Cardiac septum (tissue), 1 donor: ENCODE measurements around the gene NELFA. TPM values are rescaled to one million over a fixed set of nuclear protein-coding genes. Genes with fewer than 3 reads are reported as not detected.

Experiments used
- DNase-seq: peaks from one replicate; pipeline ENCODE4 v3.0.0-alpha.2; 2020; ENCODE audit warnings: low spot score
- intact Hi-C: fragments of 100-400 bp; cut with DNase I; formaldehyde crosslinking; loops from one replicate; pipeline ENCODE4 v1.14.0; 2022
- long read RNA-seq: library from polyadenylated mRNA; unstranded; transcript quantifications from one replicate; pipeline ENCODE4 v2.0.0, GENCODE V29; 2021
- total RNA-seq: library from RNA; stranded (reverse); fragmentation: NEBNext Ultra II Directional; extraction: Animal tissue kit (Norgen Biotek cat#: 25700); gene quantifications from one replicate; pipeline ENCODE4 v1.2.1, GENCODE V29; 2021
- donor health status: DM: no; HTN: no; CAD: no.

NELFA gene
- 14.7 TPM for total RNA-seq
- long read RNA-seq, transcript NELFA-202 (11 exons, 3,343 nt) = major isoform, 27 of 34 reads
- long read RNA-seq, partial matches to known transcripts = 3 of 34 reads
- long read RNA-seq, other reads (novel, unspliced or antisense) = 4 of 34 reads

DNA sequence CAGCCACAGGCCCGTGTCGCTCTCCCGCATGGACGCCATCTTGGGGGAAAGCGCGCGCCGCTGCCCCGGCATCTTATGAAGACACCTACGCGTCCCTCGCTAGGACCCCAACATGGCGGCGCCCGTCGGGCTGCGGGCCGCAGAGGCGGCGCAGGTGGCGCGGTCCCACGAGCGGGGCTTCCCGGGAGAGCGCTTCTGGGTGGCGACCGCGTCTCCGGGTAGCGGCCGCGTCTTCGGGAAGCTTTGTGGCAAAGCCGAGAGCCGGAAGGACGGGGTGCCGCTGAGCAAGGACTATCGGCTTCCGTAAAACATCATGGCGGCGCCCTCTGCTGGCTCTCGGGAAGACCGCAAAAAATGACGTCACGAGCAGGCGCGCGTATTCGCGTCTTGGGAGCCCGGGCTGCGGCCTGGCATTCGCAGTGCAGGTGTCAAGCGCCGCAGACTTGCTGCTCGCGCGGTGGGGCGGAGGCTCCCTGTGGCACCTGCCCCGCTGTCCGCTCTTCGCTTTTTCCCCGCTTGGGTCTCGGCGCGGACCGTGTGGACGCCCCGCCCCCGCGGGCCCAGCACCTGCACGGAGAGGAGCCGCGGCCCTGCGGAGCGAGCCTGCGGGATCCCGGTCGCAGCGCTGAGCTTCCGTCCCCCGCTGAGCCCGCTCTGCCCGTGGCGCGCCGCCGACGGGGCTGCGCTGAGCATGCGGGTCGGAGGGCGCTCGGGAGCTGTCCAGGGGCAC is at the start of gene NELFA:
Gene NELFA (minus strand): TSS at position 54 of the 730 bp plus-strand sequence. CDS start 15 bp downstream, at position 39.
- DNase-seq = peak; percentile 98
- intact Hi-C loops = no loop called here

DNA sequence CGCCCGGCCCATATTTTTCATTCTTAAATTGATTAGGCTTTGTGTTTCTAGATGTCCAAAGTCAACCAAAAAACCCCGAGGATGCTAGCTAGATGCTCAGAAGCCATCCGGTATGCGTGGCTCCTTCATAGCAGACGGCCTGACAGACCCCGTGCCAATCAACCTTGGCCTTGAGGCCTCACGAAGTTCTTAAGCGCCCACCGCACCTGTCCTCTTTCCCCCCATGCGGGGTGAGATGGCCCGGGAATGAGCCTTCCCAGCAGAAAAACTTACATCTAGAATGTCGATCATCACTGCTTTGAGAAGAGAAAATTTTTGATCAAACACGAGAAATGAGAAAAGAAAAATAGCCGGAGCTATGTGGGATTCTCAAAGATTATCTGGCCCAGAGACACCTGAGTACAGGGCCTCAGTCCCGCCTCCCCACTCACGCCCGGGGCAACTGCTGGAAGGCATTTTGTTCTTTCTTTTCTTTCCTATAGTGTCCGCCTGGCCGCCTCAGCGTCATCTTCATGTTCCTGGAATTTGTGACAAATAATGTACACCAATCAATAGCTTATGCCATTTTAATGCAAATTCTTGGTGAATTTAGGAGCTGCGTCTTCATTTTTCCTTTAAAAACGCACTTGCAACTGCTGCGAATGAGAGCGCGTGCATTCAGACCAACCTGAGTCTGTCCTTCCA is 48.8 kb upstream of the NELFA start:
- DNase-seq = no peak
- intact Hi-C loops = no loop called here

DNA sequence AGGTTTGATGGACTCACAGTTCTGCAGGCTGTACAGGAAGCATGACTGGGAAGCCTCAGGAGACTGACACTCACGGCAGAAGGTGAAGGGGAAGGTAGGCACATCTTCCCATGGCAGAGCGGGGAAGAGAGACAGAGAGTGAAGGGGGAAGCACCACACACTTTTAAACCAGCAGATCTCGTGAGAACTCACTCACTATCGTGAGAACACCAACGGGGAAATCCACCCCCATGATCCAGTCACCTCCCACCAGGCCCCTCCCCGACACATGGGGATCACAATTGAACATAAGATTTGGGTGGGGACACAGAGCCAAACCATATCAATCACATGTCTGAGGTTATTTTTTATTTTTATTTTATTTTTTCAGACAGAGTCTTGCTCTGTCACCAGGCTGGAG is 45.4 kb upstream of the NELFA start:
- no peak for DNase-seq
- intact Hi-C loops = no loop called here

DNA sequence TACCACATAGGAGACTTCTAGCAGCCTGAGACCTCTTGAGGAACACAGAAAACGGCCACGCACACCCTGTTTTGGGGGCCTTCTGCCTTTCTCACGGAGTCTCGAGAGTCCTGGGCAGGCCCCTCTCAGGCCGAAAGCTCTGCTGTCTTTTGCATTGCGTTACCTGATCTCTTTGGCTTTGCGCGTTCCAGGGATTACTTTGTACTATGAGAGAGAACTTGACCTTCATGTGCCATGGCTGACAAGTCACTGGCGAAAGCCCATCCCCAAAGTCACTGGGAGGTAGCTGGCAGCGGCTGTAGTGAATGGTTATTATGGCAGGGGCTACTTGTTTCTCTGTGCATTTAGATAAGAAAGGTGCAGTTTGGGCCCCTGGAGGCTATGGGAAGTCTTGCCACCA is 42.3 kb upstream of the NELFA start:
- peak; percentile 51 for DNase-seq
- intact Hi-C loops = no loop called here

DNA sequence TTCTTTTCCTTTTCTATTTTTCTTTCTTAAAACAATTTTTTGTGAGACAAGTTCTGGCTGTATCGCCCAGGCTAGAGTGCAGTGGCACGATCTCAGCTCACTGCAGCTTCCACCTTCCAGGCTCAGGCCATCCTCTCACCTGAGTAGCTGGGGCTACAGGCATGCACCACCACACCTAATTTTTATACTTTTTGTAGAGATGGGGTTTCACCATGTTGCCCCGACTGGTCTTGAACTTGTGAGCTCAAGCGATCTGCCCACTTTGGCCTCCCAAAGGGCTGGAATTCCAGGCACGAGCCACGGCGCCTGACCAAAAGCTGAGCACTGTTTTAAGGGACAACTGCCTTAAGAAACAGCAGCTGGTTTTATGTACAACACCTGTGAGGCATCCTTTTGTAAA is 41.0 kb upstream of the NELFA start:
- DNase-seq = peak; percentile 63
- intact Hi-C loops = no loop called here

DNA sequence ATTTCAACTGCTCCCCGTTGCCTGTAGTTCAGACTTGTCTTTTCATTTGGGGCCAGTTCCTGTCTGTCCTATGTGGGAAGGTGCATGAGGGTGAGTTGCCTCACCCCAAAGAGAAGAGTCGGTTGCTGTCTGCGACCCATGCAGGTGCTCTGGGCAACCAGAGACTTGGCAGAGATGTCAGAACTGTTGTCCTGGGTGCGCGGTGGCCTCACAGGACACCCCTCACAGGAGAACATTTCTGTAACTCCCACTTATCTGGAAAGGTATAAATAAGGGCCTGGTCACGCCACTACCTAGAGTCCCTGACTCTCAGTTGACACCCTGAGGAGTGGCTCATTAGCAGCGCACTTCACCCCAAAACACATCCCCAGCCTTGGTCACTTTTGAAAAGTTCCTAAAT is 40.6 kb upstream of the NELFA start:
- peak; percentile 22 for DNase-seq
- intact Hi-C loops = no loop called here

DNA sequence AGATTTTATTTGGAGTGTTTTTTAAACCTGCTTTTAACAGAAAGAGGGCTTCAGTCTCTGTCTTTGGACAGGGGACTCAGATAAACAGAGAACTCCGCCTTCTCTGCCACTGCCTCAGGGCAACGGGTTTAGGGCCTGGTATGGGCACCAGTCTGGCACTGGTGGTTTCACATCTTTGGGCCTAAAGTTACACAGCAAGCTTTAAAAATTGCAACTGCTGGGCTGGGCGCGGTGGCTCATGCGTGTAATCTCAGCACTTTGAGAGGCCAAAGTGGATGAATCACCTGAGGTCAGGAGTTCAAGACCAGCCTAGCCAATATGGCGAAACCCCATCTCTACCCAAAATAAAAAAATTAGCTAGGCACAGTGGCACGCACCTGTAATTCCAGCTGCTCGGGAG is 40.1 kb upstream of the NELFA start:
- intact Hi-C loops = no loop called here
- peak; percentile 2 for DNase-seq

DNA sequence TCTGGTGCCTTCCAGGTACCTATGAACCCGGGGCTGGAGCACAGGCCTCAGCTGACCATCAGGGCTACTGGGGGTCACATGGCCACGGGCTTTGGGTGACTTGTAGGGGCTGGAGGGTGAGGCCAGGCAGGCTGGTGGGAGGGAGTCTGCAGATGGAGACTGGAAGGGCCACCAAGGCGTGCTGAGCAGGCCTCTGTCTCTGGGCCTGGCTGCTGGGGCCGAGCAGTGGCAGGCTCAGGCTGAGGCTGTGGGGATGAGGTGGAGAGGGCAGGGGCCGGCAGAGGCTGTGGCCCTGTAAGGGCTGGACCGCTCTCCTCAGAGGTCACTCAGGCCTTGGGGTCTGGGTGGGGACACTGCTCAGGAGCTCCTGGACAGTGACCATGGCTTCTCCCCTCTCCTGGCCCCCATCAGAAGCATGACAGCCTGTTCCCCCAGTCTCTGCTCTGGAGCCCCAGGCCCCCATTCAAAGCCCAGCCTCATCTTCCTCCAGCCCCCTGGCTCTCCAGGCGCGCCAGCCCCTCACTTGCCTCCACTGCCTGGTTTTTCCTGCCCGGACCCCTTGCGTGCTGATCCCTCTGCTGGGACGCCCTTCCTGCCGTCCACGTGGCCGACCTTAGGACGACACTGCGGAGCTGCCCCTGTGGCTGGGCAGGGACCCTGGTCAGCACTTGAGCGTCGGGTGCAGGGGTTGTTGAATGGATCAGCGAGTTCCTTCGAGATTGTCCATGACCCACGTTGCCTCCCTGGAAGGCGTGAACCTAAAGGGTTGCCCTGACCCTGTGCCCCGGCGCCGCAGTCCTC is 39.2 kb upstream of the NELFA start:
- intact Hi-C loops = no loop called here
- peak; percentile 31 for DNase-seq

DNA sequence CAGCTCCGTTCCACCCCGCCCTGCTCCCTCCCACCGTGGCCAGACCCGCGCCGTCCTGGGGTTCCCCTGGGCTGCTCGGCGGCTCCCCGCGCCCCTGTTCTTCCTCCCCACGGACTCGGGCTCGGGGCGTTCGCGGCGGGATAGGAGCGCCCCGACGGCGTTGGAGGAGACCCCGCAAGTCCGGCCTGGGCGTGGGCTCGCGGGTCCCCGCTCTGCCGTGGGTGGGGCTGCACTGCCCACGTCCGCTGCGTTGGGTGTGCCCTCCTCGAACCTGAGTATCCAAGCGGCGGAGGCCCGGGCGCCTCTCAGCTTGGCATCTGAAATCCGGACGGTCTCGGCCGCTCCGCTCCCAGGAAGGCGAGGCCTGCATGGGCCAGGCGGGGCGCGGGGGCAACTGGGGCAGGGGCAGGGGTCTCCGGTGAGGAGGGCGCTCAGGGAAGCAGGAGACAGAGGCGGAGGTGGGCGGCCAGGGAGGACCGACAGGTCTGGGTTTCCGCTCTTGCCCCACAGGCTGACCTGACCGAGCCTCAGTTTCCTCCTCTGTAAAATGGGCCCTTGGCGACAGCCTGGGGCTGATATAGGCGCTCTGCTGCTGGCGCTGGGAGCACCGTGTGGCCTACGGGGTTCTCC is 38.4 kb upstream of the NELFA start:
- intact Hi-C loops = no loop called here
- DNase-seq = peak; percentile 55

DNA sequence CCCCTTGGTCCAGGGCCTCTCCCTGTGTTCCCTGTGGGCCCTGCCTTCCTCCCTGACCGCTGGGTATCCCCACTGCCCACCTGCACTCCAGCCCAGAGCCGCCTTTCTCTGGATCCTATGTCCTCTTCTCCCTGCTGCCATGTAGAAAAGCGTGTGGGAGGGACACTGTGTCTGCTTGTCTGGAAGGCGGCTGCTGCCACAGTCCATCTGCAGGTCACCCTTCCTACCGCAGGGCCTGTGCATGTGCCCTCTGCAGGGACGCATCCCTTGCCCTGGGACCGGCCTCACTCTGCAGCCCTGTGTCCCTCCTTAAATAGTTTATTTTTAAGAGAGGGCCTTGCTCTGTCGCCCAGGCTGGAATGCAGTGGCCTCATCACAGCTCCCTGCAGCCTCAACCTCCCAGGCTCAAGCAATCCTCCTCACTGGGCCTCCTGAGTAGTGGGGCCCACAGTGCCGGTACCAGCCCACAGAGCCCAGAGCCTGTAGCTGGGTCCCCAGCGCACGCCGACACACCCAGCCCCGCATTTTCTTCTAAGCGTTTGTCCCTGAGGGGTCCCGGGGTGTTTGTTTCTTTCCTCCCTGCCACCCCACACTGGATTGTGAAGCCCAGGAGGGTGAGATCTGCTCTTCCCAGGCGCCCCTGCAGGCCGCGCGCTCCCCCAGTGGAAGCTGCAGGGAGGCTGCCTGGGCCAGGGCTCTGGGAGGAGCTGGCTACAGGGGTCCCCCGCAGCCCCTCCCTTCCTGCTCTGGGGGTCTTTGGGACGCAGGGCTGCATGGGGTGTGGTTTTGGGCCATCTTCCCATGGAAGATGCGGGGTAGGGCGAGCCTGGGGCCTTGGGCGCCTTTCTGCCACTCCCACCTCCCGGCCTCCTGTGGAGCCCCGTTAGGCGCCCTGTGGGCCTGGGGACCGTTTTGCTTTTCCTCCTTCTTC is 37.5 kb upstream of the NELFA start:
- intact Hi-C loops = no loop called here
- peak; percentile 71 for DNase-seq

DNA sequence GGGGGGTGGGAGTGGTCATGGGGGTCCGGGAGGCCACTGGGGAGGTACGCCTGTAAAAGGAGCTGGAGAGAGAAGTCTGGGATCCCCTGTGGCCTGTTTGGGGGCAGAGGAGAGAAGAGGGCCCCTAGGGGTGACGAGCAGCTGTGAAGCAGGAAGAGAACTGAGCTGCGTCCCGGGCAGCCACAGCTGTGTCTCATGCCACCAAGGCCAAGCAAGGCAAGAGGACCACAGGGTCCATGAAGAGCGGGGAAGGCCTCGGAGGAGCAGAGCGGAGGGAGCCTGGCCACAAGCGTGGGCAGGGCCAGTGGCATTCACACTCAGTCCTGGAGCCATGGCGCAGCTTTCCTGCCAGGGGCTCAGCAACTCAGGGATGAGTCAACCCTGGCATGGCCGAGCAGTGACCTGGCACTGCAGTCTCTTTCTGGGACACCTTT is 36.8 kb upstream of the NELFA start:
- peak; percentile 66 for DNase-seq
- intact Hi-C loops = no loop called here

DNA sequence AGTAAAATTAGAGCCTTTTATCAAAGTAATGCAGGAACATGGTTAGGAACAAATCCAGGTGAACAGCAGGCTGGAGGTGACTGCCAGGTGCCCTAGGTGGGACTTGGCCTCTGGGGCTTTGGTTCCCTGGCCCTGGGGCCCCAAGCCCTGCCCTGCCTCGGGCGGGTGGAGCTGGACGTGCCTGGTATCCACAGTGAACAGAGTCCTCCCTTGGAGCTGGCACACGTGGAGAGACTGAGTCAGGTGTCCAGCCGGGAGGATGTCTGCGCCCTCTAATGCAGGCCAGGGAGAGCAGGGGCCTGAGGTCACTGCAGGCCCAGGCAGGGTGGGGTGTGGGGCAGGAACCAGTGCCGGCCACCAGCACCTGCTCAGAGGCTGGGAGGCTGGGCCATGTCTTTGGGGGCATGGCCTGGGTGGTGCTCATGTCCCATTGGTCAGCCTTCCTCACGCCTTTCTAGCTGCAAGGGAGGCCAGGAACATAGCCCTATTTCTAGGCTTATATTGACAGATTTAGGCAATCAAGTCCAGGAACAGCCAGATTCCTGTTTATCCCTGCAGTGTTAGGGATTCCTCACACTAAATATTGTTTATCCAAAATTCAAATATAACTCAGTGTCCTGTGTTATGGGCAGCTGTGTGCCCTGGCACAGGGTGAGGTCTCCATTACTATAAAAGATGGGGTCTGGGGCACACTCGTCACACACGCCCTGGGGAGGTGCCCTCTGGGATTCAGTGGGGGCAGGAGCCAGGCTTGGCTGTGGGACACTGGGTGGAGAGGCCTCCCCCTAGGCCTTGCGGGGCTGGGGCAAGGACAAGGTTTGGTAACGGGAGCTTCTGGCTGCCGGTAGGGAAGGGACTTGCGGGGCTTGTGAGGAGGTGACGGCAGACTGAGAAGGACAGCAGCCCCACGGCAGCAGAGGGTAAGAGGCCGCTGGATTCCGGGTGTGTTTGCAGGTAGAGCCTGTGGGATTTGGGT is 36.1 kb upstream of the NELFA start:
- DNase-seq = peak; percentile 73
- intact Hi-C loops = no loop called here

DNA sequence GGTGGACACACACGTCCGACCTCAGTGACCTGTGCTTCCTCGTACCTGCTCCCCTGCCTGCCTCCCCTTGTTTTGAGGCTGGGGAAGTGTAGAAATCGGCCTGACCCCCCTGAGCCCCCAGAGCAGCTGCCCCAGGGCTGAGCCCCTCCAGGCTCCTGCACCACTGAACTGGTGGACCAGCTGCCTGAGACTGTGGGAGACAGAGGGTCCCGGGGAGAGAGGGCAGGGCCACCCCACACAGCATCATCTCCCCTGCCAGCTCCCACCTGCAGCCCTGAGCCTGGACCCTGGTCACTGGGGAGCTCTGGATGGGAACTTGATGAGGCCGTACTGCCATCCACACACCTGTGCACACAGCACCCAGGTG is 35.3 kb upstream of the NELFA start:
- DNase-seq = no peak

DNA sequence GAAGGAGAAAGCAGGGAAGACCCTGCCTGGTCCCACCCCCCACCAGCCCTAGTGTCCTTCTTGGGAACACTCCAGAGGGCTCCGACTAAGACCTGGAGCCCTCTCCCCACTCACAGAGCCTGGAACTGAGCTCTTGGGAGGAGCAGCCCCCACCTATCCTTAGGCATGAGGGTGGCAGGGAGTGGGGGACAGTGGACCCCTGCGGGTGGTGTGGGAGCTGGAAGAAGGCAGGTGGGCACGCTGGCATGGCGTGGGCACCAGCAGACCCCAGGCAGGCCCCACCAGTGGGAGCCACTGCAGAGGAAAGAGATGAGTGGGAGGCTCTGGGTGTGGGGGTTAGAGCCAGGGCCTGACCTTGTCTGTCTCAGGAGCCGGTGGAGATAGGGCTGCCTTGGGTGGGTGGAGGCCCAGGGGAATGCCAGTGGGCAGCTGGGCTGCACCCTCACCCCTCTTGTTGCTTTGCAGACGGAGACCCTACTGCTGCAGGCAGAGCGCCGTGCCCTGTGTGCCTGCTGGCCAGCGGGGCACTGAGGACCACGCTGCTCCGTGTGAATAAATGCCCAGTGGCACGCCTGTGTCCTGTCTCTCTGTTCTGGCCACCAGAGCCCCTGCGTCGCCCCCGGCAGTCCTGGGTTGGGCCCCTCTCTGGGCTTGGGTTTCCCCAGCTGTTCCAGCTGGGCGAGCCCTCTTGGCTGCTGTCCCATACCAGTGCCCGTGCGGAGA is 34.8 kb upstream of the NELFA start:
- DNase-seq = peak; percentile 73
- intact Hi-C loops = no loop called here

More for the DNA sequence above, 35.3 kb upstream of the NELFA start:
- intact Hi-C loops = no loop called here

DNA sequence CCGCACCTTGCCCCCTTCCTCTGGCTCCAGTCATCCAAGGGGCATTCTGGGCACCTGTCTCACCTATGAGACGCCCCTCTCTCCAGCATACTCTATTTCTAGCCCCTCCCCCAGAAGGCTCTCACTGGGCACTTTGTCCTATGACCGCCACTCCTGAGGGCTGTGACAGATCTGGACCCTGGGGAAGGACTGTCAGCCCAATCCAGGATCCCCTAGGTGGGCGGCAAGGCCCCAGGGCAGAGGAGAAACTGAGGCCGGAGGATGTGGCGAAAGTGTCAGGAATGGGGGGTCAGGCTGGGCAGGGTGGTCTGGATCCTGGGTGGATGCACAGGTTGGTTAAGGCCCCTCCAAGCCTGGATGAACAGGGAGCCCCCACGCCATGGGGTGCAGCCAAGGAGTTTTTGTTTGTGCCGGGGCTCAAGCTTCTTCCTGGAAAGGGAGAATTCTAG is 34.2 kb upstream of the NELFA start:
- no peak for DNase-seq
- intact Hi-C loops = no loop called here

DNA sequence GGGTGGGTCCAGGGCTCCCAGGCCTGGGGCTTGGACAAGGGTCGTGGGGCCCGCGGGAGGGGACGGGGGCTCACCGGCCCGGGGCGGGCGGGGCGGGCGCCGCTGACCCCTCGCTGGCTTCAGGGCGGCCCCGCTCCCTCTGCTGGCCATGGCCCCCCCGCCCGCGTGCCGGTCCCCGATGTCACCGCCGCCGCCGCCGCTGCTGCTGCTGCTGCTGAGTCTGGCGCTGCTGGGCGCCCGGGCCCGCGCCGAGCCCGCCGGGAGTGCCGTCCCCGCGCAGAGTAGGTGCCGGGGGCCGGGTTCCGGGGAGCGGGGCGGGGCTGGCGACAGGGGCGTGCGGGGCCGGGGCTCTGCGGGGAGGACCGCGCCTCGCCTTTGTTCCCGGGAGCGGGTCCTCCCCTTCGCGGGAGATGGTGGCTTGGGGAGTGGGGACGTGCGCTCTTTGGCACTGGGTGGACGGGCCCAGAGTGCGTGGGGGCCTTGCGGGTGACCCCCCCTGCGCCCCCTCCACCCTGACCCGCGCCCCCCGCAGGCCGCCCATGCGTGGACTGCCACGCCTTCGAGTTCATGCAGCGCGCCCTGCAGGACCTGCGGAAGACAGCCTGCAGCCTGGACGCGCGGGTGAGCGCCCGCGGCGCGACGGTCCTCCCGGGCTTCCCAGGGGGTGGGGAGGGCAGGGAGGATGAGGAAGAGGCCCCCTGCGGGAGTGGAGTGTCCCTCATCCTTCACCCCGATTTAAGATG is 33.6 kb upstream of the NELFA start:
- DNase-seq = peak; percentile 73
- intact Hi-C loops = no loop called here
